CD4-positive, alpha-beta T cell (primary cell): ENCODE data around the gene VAMP2. TPM values are rescaled to one million over a fixed set of nuclear protein-coding genes. Genes with fewer than 3 reads are reported as not detected.

ENCODE experiments used
- ATAC-seq: fragments of 200-7000 bp; cut with Tn5 transposase; one replicate; pipeline ENCODE4 v1.10.0; 2022; ENCODE audit warnings: mild to moderate bottlenecking; ENCODE audit not compliant: poor library complexity
- CTCF ChIA-PET: fragments of 350-600 bp; sonication (Branson Sonifier 250); formaldehyde crosslinking; loops from one replicate; lab custom pipeline; 2021; ENCODE audit warnings: antibody characterized with exemption, inconsistent platforms; lab: Charles Lee
- POLR2A ChIA-PET: fragments of 350-600 bp; sonication (Branson Sonifier 250); formaldehyde crosslinking; loops from one replicate; lab custom pipeline; 2021; ENCODE audit warnings: antibody characterized with exemption, inconsistent platforms; lab: Charles Lee
- DNase-seq, 14 experiments: peaks; one replicate each; pipeline ENCODE4 v3.0.0-alpha.2; 2013 to 2020; ENCODE audit warnings: mixed read lengths in 2 of 14
- H3K27ac ChIP-seq, 2 donors: one replicate each; pipeline versions ENCODE4 v1.5.1 to v1.7.0; 2013; ENCODE audit warnings: low read length in 2 of 2, low read depth in 1 of 2, mild to moderate bottlenecking in 1 of 2
- H3K27me3 ChIP-seq, 2 experiments: 1 replicate in 1 of 2; 2 replicates in 1 of 2; pipeline versions ENCODE4 v1.6.1 to v1.7.0; 2013; ENCODE audit warnings: low read length in 2 of 2, control low read depth in 1 of 2, mild to moderate bottlenecking in 1 of 2, moderate library complexity in 1 of 2; ENCODE audit not compliant: insufficient read depth in 2 of 2, control insufficient read depth in 1 of 2
- H3K36me3 ChIP-seq: one replicate; pipeline ENCODE4 v1.6.1; 2013; ENCODE audit warnings: low read length, control low read depth; ENCODE audit not compliant: insufficient read depth
- H3K4me1 ChIP-seq: one replicate; pipeline ENCODE4 v1.6.1; 2013; ENCODE audit warnings: low read length, control low read depth; ENCODE audit not compliant: insufficient read depth
- H3K4me3 ChIP-seq: one replicate; pipeline ENCODE4 v1.5.1; 2013; ENCODE audit warnings: mild to moderate bottlenecking, low read length, moderate library complexity
- H3K9me3 ChIP-seq, 2 experiments: 1 replicate in 1 of 2; 2 replicates in 1 of 2; pipeline versions ENCODE4 v1.6.1 to v1.7.0; 2013; ENCODE audit warnings: low read length in 2 of 2, mild to moderate bottlenecking in 2 of 2, control low read depth in 1 of 2, moderate library complexity in 1 of 2; ENCODE audit not compliant: control insufficient read depth in 1 of 2, insufficient read depth in 1 of 2
- H3K27ac Mint-ChIP-seq: one replicate; pipeline ENCODE4 v1.8.0; 2020; ENCODE audit warnings: mixed read lengths
- H3K27me3 Mint-ChIP-seq: one replicate; pipeline ENCODE4 v1.8.0; 2021; ENCODE audit warnings: mixed read lengths
- H3K36me3 Mint-ChIP-seq: one replicate; pipeline ENCODE4 v1.8.0; 2021; ENCODE audit warnings: low read depth, mixed read lengths
- H3K4me1 Mint-ChIP-seq: one replicate; pipeline ENCODE4 v1.8.0; 2021; ENCODE audit warnings: low read depth, mixed read lengths
- H3K4me3 Mint-ChIP-seq: one replicate; pipeline ENCODE4 v1.8.0; 2020; ENCODE audit warnings: mild to moderate bottlenecking, mixed read lengths
- H3K9me3 Mint-ChIP-seq: one replicate; pipeline ENCODE4 v1.8.0; 2020; ENCODE audit warnings: mixed read lengths
- CTCF ChIP-seq: fragments of 200-600 bp; IDR thresholded peaks from one replicate; pipeline ENCODE4 v1.8.0; 2022; ENCODE audit warnings: antibody characterized with exemption, mild to moderate bottlenecking
- intact Hi-C, 2 experiments: fragments of 100-400 bp; cut with DNase I in 1 of 2; cut with micrococcal nuclease in 1 of 2; formaldehyde crosslinking; loops; one replicate each; pipeline versions ENCODE4 v1.15.1 to v1.9.0; 2023 to 2025; cut with DNase I, micrococcal nuclease
- total RNA-seq, 174 experiments: library from RNA in 2 of 174; stranded (reverse) in 2 of 174; gene quantifications; one replicate each; pipeline ENCODE4 v1.2.3 and lab custom pipeline; 2021 to 2026

VAMP2 gene
- total RNA-seq, 2 experiments from 2014 or later = 351 to 366 TPM

- peaks cover 49% of the 10 kb centered on the region for H3K36me3 Mint-ChIP-seq
- peaks cover 49% of the 10 kb centered on the region for H3K27me3 Mint-ChIP-seq
- Histone ChIP-seq H3K4me3 (peak overlapping the region; percentile 69), H3K9me3 (peaks cover 0 to 9% of the 10 kb centered on the region in 2 experiments), H3K36me3 (no peaks in the 10 kb centered on the region), H3K27ac (no peak overlapping the region), H3K4me1 (peaks cover 70% of the 10 kb centered on the region), H3K27me3 (peaks cover 27 to 28% of the 10 kb centered on the region in 2 experiments)
- no peak for TF ChIP-seq CTCF
- POLR2A ChIA-PET = interaction anchor here (0.8 to 9.8 kb wide), 11 partner anchors 11 to 438 kb away, joined by 3 to 161 read pairs (median 8); partner anchors contain the start of genes BORCS6, CTC1 and TP53
- peak overlapping the region; percentile 91 for H3K4me3 Mint-ChIP-seq
- CTCF ChIA-PET = interaction anchor here (0.9 to 2.0 kb wide), 4 partner anchors 14 to 51 kb away, joined by 3 to 12 read pairs (median 4); no protein-coding TSS in a partner anchor
- intact Hi-C loops = loop anchor here (2.0 to 5.0 kb wide), 5 partner anchors 14 to 173 kb away; partner anchors contain the start of genes CTC1 (in 1 of the 2), PFAS (in 1 of the 2), SLC25A35 (in 1 of the 2) and VAMP2 (in 1 of the 2)
- peak overlapping the region; percentile 83 for H3K27ac Mint-ChIP-seq
- peaks cover 65% of the 10 kb centered on the region for H3K4me1 Mint-ChIP-seq
- peak in 3 of 14 experiments; percentile 40 to 54 (median 54) for DNase-seq
- ATAC-seq = no peak
- peaks cover 1% of the 10 kb centered on the region for H3K9me3 Mint-ChIP-seq
Measured at GRCh38 chr17:8124350-8125153, 38.2 kb downstream of the VAMP2 start.

- Histone ChIP-seq H3K27me3 (peaks cover 27 to 28% of the 10 kb centered on the region in 2 experiments), H3K36me3 (no peaks in the 10 kb centered on the region), H3K4me1 (peaks cover 73% of the 10 kb centered on the region), H3K4me3 (peak within 1 kb of the TSS; percentile 69), H3K9me3 (peaks cover 0 to 9% of the 10 kb centered on the region in 2 experiments), H3K27ac (no peak within 1 kb of the TSS)
- Mint-ChIP-seq H3K27ac (peak within 1 kb of the TSS; percentile 83), H3K9me3 (peaks cover 2% of the 10 kb centered on the region), H3K36me3 (peaks cover 57% of the 10 kb centered on the region), H3K4me1 (peaks cover 72% of the 10 kb centered on the region), H3K4me3 (peak within 1 kb of the TSS; percentile 91), H3K27me3 (peaks cover 56% of the 10 kb centered on the region)
- TF ChIP-seq CTCF = no peak
- DNase-seq (peak in 1 of 14 experiments; percentile 46), ATAC-seq (no peak)
- ChIA-PET POLR2A (interaction anchor here (0.8 to 9.8 kb wide), 12 partner anchors 11 to 438 kb away, joined by 3 to 161 read pairs (median 7); partner anchors contain the start of genes BORCS6, CTC1 and TP53), CTCF (interaction anchor here (0.5 to 2.0 kb wide), 5 partner anchors 14 to 50 kb away, joined by 3 to 12 read pairs (median 3); no protein-coding TSS in a partner anchor)
- intact Hi-C loops = loop anchor here (2.0 to 5.0 kb wide), 5 partner anchors 15 to 173 kb away; partner anchors contain the start of genes CTC1 (in 1 of the 2), PFAS (in 1 of the 2), SLC25A35 (in 1 of the 2) and VAMP2 (in 1 of the 2)
Measured at GRCh38 chr17:8123695-8124349, 38.9 kb downstream of the VAMP2 start, which contains the start of gene HES7. Gene HES7, minus strand, starts transcription at chr17:8124106. Its CDS starts 22 bp downstream, at chr17:8124084.
